ENCODE data around the gene DDX51.

The DDX51 gene
- total RNA-seq: 67.7 to 87.8 reads per million in 2 experiments

- DNase-seq (ENCODE audit: low read depth): peak; percentile 94
Observed at GRCh38 chr12:132144115-132144809, at the start of gene DDX51, which contains the start of gene NOC4L. Gene DDX51 (minus strand): TSS chr12:132144319. CDS start chr12:132144296, 23 bp downstream. Gene NOC4L (plus strand): TSS chr12:132144457. CDS start chr12:132144489, 32 bp downstream.

DNA sequence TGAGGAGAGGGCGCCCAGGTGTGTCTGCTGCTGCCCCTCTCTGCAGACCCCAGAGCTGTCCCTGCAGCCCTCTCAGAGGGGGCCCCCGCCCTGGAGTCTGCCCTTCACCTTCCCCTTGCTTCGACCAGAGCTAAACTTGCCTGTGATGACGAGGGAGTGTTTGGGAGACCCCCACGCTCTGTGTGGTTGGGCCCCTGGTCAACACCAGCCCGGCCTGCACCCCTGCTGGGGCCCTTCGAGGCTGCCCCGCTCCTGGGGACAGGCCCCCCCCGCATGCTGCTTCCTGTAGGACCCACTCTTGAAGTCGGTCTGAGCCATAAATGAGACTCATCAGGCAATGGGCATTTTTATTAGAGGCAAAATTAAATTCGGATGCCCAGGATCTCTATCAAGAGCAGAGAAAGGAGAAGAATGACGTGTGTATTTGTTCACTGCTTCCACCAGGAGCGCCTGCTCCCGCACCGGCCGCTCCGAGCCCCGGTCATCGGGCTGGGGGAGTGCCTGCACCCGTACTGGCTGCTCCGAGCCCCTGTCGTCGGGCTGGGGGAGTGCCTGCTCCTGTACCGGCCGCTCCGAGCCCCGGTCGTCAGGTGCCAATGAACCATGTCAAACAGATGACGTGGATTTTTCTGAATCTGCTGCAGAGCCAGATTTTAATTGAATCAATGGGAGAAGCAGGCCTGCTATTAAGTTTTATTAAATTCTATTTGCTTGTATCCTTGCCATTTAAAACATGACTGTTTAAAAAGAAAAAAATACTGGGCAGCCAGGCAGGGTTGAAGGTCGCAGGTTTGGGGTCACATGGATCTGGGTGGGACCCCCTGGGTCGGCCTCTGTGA is 47.8 kb upstream of the DDX51 start:
- no peak for DNase-seq (ENCODE audit: low read depth)

DNA sequence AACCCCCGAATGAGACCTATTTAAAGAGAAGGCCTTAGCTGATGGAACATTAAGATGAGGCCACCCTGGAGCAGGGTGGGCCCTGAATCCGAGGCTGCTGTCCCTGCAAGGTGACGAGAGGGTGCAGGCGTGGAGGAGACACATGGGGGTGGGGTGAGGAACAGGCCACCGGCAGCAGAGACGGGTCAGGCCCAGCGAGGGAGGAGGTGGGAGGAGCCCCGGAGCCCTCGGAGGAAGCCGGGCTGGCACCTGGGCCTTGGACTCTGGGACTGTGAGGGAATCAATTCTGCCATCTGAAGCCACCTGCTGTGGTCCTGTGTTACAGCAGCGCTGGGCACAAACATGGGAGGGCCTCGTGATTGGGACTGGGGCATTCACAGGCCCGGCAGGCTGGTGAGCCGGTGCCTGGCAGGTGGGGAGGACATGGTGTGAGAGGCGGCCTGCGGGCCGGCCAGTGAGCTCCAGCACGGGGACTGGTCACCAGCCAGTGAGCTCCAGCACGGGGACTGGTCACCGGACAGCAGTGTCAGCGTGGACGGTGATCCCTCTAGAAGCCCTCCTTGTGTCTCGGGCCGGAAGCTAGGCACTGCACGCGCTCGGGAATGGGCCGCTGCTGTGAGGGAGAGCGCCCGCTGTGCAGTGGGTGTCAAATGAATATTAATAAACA is 46.8 kb upstream of the DDX51 start:
- DNase-seq (ENCODE audit: low read depth): no peak

GRCh38 chr12:132190012-132190755 is 46.1 kb upstream of the DDX51 start:
- DNase-seq (ENCODE audit: low read depth): no peak

DNA sequence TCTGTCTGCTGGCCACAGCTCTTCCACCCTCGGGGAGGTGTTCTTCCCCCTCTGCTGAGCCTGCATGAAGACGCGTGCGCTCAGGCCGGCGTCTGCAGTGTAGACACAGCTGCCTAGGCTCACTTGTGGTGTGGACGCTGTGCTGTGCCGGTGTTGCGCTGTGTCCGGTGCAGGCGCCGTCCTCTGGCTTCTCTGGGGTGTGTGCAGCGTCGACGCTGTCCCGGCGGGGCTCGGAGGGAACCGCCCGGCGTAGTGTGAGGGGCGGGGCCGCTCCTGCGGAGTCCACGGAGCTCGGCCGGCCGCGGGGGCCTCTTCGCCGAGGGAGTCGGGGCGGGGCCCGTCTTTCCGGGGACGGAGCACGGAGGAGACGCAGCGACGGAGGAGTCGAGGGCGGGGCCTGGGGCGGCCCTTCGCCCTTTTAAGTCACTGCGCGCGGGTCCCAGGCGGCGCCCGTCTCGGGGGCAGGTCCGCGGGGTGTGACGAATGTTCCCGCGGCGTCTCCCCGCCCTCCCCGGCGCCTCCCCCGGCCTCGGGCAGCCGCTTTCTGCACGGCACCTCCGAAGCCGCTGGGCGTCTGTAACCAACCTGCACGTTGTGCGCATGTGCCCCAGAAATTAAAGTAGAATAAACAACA is 45.4 kb upstream of the DDX51 start:
- peak; percentile 92 for DNase-seq (ENCODE audit: low read depth)

DNA sequence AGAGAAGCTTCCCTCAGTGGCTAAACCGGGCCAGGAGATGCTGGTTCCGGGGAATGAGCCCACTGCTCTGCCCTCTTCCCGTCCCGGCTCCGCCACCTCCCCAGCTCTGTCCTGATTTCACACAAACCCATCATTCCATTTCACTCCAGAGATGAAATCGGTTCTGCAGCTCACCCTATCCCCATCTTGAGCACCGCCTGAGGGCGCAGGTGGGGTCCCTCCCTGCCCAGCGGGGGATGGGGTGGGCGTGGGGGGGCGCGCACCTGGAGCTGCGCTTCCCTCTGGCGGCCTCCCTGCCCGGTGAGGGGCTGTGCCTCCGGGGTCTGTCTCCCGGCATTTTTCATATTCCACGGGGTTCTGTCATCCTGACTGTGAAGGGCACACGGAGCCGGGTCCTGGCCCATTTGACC is 44.8 kb upstream of the DDX51 start:
- DNase-seq (ENCODE audit: low read depth): no peak

DNA sequence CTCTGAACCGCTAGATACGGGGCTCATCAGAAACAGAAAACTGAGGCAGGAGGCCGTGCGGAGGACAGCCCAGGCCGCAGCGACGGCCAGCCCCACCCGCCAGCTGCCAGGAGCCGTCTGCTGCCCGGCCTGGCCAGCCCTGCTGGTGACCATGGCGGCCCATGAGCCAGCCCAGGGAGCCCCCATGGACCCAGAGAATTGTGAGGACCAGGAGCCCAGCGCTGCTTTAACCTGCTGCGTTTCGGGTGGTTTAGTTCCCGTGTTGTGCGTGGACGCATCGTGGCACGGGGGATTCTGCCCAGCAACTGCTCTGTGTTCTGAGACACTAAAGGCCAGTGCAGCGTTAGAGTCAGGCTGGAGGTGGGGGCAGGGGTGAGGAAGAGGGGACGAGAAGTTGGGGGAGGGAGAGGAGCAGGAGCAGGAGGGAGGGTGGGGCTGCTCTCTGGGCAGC is 44.4 kb upstream of the DDX51 start:
- no peak for DNase-seq (ENCODE audit: low read depth)

GRCh38 chr12:132187646-132188450 is 43.7 kb upstream of the DDX51 start:
- DNase-seq (ENCODE audit: low read depth): no peak

DNA sequence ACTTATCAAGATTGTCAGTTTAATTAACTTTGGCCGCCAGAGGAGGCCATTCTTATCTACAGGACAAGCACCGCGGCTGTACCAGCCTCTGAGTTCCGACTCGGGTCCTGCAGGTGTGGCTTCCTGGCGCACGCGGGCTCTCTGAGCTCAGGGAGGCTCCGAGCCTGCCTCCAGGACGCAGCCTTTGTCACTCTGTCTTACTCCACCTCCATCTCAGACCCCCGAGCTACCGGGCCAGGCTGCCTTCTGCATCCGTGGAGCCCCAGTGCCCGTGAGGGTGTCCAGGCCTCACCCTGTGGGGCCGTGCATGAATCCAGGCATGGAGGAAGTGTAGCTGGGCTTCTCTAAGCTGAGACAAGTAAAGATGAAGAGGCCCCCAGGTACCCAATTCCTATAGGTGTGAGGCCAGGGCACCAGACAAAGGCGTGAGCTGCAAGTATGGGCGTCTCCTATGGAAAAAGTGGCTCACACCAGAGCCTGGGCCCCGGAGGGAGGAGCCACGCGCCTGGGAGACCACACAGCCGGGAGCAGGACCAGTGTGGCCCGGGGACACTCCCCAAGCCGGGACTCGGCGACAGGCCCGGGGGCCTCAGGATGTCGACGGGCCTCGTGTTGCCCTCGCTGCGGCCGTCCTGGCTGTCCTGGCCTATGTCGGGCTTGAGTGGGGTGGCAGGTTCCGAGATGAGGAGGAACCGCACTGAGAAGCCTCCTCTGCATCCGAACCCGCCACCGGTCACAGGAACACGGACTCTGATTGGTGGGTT is 42.9 kb upstream of the DDX51 start:
- no peak for DNase-seq (ENCODE audit: low read depth)

- DNase-seq (ENCODE audit: low read depth): no peak
Observed at GRCh38 chr12:132186208-132186856, 42.2 kb upstream of the DDX51 start.

DNA sequence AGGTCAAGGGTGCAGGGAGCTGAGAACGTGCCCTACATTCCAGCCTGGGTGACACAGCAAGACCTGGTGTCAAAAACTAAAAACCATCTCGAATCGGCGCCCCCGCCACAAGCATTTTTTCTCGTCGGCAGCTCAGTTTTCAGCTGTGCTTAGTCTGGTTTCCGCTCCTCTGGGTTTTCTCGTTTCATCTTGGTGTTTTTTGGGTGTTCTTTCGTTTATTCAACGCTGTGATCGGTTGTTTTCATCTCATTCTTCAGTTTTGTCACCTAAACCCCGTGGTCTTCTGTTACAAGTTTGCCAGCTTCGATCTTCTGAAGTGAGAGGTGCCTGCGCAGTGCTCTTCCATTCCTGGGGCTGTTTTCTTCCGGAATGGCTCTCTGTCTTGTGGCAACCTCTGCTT is 41.6 kb upstream of the DDX51 start:
- peak; percentile 43 for DNase-seq (ENCODE audit: low read depth)

- no peak for DNase-seq (ENCODE audit: low read depth)
Observed at GRCh38 chr12:132182711-132183365, 38.7 kb upstream of the DDX51 start.

GRCh38 chr12:132182206-132182710 is 38.1 kb upstream of the DDX51 start:
- DNase-seq (ENCODE audit: low read depth): no peak

DNA sequence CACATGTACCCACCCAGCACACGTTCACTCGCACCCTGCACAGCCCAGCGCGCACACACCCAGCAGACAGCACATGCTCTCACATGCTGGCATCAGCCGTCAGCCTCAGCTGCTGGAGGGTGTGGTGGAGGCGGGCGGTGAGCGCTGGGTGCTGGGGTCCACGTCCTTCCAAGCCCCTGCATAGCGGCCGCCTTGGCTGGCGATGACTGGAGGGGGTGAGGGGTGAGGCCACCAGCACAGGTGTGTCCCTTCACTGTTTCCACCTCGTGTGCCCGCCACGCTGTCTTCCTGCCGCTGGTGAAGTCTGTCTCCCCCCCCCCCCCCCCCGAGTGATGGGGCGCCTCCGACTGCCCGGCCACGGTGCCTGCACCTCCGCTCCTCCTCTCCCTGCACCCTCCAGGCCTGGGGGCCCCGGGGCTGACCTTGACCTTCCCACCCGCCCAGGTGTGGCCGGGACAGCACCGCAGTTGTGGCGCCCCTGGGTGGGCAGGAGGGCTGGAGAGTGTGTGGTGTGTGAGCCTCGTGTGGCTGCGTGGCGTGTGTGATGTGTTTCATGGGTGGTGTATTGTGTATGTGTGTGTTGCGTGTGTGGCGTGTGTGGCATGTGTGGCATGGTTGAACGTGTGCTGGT is 37.6 kb upstream of the DDX51 start:
- no peak for DNase-seq (ENCODE audit: low read depth)

- no peak for DNase-seq (ENCODE audit: low read depth)
Observed at GRCh38 chr12:132180648-132181546, 36.8 kb upstream of the DDX51 start.

- DNase-seq (ENCODE audit: low read depth): no peak
Observed at GRCh38 chr12:132179431-132180362, 35.6 kb upstream of the DDX51 start.
